Measurements from ENCODE around the gene RHOT1.

Gene RHOT1

DNA sequence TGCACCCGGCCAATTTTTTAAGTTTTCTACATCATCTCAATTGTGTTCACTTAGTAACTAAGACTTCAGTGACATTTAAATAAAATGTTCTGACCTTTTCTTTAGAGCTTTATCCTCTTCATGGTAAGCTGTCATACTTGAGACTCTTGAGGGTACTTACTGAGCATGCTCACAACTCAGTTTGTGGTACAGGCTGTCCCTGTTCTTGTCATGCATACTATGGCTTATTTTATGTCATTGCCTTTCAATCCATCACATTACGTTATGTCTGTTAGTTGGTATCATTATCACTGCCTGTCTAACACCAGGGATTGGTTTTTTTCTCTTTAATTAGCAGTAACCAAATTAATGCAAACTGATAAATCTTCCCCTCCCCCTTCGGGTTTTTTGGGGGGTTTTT lies 81.4 kb downstream of the RHOT1 start:
- peaks cover 4% of the 10 kb centered on the region for H3K4me1 Mint-ChIP-seq
- H3K27me3 Mint-ChIP-seq, result no peaks in the 10 kb centered on the region
- DNase-seq (ENCODE audit: low spot score in 2 of 2) (no peak), ATAC-seq (replicated peaks; ENCODE audit: extremely low read depth, poor library complexity, severe bottlenecking) (no peak)
- H3K4me3 Mint-ChIP-seq, result no peak overlapping the region
- H3K9me3 Mint-ChIP-seq, result no peaks in the 10 kb centered on the region
- H3K36me3 Mint-ChIP-seq (ENCODE audit: insufficient read depth), result peaks cover 4% of the 10 kb centered on the region
- peak overlapping the region; percentile 51 for H3K27ac Mint-ChIP-seq (ENCODE audit: low read depth)

DNA sequence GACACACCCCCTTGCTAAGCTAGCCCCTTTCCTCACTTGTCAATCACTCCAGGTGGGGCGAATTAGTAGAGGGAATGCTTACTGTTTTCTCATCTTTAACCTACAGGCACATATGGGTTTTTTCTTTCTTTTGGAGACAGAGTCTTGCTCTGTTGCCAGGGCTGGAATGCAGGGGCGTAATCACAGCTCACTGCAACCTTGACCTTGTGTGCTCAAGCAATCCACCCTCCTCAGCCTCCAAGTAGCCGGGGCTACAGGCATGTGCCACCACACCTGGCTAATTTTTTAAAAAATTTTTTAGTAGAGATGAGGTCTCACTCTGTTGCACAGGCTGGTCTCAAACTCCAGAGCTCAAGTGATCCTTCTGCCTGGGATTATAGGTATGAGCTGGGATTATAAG lies 84.6 kb downstream of the RHOT1 start:
- no peak for ATAC-seq (replicated peaks; ENCODE audit: extremely low read depth, poor library complexity, severe bottlenecking)
- Mint-ChIP-seq H3K27ac (ENCODE audit: low read depth) (no peak overlapping the region), H3K27me3 (no peaks in the 10 kb centered on the region), H3K36me3 (ENCODE audit: insufficient read depth) (peaks cover 4% of the 10 kb centered on the region), H3K4me3 (no peak overlapping the region), H3K4me1 (peaks cover 6% of the 10 kb centered on the region), H3K9me3 (no peaks in the 10 kb centered on the region)
- DNase-seq (ENCODE audit: low spot score in 2 of 2), result no peak

DNA sequence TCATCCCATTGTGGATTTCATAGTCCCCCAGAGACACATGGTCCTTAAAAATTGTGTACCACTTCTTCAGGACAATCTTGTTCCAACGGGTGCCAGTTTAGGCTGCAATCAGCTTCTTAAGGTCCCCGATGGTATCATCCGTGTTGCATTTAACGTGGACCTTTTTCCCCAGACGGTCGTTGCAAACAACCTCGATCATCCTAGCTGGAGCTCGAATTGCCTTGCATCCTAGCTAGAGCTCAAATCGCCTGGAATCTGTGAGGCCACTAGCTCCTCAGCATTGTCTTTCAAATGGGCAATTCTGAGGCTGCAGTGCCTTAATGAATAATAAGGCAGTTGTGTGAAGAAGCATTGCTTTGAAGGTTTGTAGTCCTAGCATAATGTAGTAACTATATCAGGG lies 85.6 kb downstream of the RHOT1 start:
- Mint-ChIP-seq H3K27me3 (no peaks in the 10 kb centered on the region), H3K9me3 (no peaks in the 10 kb centered on the region), H3K36me3 (ENCODE audit: insufficient read depth) (peaks cover 4% of the 10 kb centered on the region), H3K4me3 (no peak overlapping the region), H3K27ac (ENCODE audit: low read depth) (no peak overlapping the region), H3K4me1 (peaks cover 10% of the 10 kb centered on the region)
- no peak for ATAC-seq (replicated peaks; ENCODE audit: extremely low read depth, poor library complexity, severe bottlenecking)
- DNase-seq (ENCODE audit: low spot score in 2 of 2), result no peak

DNA sequence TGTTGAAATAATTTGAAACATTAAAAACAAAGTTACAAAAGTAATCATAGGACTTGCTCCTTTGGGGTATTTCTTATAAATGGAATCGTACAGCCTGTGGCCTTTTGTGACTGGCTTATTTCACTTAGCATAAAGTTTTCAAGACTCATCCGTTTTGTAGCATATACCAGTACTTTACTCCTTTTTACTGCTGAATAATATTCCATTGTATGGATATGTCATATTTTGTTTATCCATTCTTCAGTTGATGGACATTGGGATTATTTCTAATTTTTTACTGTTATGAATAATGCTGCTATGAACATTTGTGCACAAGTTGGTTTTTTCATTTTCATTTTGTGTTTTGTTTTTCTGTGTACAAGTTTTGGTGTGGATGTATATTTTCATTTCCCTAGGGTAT lies 93.3 kb downstream of the RHOT1 start:
- Mint-ChIP-seq H3K36me3 (ENCODE audit: insufficient read depth) (no peaks in the 10 kb centered on the region), H3K9me3 (no peaks in the 10 kb centered on the region), H3K4me3 (no peak overlapping the region), H3K27me3 (no peaks in the 10 kb centered on the region), H3K4me1 (peaks cover 11% of the 10 kb centered on the region), H3K27ac (ENCODE audit: low read depth) (no peak overlapping the region)
- ATAC-seq (replicated peaks; ENCODE audit: extremely low read depth, poor library complexity, severe bottlenecking), result no peak
- no peak for DNase-seq (ENCODE audit: low spot score in 2 of 2)

DNA sequence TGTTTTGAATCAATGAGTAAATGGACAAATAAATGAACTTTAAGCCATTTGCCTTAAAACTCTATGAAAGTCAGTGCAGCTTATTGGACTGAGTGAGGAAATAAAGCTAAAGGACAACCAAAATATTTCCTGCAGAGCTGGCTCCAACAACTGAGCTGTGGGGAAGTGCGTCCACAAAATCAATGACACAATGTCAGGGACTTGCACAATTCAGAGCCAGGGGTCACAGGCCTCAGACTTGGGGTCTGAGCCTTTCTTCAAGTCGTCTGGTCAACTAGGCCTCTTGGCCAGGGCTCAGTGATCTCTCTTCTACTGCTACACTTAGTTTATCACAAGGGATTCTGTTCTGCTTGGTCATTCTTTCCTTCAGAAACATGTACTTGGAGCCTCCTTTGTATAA lies 97.2 kb downstream of the RHOT1 start:
- Mint-ChIP-seq H3K27me3 (no peaks in the 10 kb centered on the region), H3K4me1 (no peaks in the 10 kb centered on the region), H3K9me3 (no peaks in the 10 kb centered on the region), H3K27ac (ENCODE audit: low read depth) (no peak overlapping the region), H3K36me3 (ENCODE audit: insufficient read depth) (peaks cover 2% of the 10 kb centered on the region), H3K4me3 (no peak overlapping the region)
- no peak for DNase-seq (ENCODE audit: low spot score in 2 of 2)
- ATAC-seq (replicated peaks; ENCODE audit: extremely low read depth, poor library complexity, severe bottlenecking), result no peak

DNA sequence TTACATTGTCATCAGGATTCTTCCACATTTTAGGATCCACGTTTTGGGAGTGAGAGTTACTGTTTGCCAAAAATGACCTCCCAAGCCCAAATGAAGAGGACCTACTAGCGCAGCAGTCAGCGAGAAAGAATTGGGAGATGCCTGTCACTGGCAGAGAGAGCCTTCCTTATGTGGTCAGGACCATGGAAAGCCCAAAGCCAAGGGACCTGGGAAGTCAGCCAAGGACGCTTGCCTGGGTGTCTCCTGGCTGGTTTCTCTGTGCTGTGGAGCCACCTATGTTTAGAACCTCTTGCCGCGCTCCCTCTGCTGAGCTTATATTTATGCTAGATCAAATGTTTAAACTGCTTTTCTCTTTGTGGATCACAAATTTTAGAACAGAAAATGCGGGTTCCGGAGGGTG lies 98.4 kb downstream of the RHOT1 start:
- Mint-ChIP-seq H3K27me3 (no peaks in the 10 kb centered on the region), H3K4me3 (no peak overlapping the region), H3K9me3 (no peaks in the 10 kb centered on the region), H3K4me1 (no peaks in the 10 kb centered on the region), H3K36me3 (ENCODE audit: insufficient read depth) (peaks cover 2% of the 10 kb centered on the region), H3K27ac (ENCODE audit: low read depth) (no peak overlapping the region)
- ATAC-seq (replicated peaks; ENCODE audit: extremely low read depth, poor library complexity, severe bottlenecking) (no peak), DNase-seq (ENCODE audit: low spot score in 2 of 2) (no peak)

DNA sequence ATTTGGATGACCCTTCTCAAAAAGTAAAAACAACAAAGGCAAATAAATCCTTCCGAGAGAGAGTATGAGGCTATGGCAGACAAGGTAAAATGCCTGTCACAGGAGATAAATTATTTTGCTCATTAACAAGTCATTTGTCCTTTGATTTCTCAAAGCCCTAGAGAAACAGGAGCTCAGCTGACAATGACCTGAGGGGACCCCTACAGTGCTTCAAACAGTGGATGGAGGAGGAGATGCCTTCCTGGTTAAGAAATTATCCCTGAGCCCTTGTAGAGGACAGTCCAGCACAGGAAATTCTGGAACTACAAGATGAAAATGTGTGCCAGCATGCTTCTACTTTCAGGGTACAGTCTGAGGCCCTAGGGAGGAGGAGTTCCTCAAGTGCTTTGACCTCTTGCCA lies 99.3 kb downstream of the RHOT1 start:
- Mint-ChIP-seq H3K4me3 (no peak overlapping the region), H3K27me3 (no peaks in the 10 kb centered on the region), H3K4me1 (no peaks in the 10 kb centered on the region), H3K27ac (ENCODE audit: low read depth) (no peak overlapping the region), H3K36me3 (ENCODE audit: insufficient read depth) (peaks cover 2% of the 10 kb centered on the region), H3K9me3 (no peaks in the 10 kb centered on the region)
- ATAC-seq (replicated peaks; ENCODE audit: extremely low read depth, poor library complexity, severe bottlenecking) (no peak), DNase-seq (ENCODE audit: low spot score in 2 of 2) (no peak)

DNA sequence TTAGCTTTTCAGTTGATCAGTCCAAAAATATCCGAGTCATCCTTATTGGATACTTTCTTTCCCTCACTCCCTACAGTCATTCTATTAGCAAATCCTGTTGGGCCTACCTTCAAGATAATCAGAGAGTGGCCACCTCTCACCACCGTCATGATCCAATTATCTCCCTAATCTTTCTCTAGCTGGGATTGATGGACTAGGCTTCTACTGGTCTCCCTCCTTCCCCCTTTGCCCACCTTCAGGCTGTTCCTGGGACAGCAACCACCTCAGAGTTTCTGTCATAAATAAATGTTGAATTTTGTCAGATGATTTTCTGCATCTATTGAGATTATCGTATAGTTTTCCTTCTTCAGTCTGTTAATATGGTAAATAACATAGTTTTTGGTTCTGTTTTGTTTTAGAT lies 107.2 kb downstream of the RHOT1 start:
- no peaks in the 10 kb centered on the region for H3K9me3 Mint-ChIP-seq
- H3K27me3 Mint-ChIP-seq, result no peaks in the 10 kb centered on the region
- no peaks in the 10 kb centered on the region for H3K4me1 Mint-ChIP-seq
- H3K4me3 Mint-ChIP-seq, result no peak overlapping the region
- DNase-seq (ENCODE audit: low spot score in 2 of 2) (no peak), ATAC-seq (replicated peaks; ENCODE audit: extremely low read depth, poor library complexity, severe bottlenecking) (no peak)
- no peaks in the 10 kb centered on the region for H3K36me3 Mint-ChIP-seq (ENCODE audit: insufficient read depth)
- H3K27ac Mint-ChIP-seq (ENCODE audit: low read depth), result no peak overlapping the region

DNA sequence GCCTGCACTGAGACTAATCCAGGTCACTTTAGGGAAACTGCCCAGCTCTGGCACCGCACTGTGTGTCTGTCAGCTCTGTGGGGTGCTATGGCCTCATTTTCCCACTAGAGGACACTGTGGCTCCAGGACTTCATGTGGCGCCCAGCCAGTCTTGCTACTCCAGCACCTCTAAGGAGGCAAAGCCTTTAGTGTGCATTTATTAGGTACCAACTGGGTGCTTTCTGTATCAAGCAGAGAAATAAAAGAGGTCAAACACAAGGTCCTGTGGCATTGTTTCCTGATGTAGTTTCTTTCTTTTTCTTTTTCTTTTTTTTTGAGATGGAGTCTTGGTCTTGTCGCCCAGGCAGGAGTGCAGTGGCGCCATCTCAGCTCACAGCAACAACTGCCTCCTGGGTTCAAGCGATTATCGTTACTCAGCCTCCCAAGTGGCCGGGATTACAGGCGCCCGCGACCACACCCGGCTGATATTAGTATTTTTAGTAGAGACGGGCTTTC lies 110.9 kb downstream of the RHOT1 start:
- Mint-ChIP-seq H3K36me3 (ENCODE audit: insufficient read depth) (peaks cover 2% of the 10 kb centered on the region), H3K27me3 (no peaks in the 10 kb centered on the region), H3K4me1 (no peaks in the 10 kb centered on the region), H3K4me3 (no peak overlapping the region), H3K9me3 (no peaks in the 10 kb centered on the region), H3K27ac (ENCODE audit: low read depth) (no peak overlapping the region)
- ATAC-seq (replicated peaks; ENCODE audit: extremely low read depth, poor library complexity, severe bottlenecking) (peak; percentile 82), DNase-seq (ENCODE audit: low spot score in 2 of 2) (peak in 1 of 2 donors; percentile 40)

DNA sequence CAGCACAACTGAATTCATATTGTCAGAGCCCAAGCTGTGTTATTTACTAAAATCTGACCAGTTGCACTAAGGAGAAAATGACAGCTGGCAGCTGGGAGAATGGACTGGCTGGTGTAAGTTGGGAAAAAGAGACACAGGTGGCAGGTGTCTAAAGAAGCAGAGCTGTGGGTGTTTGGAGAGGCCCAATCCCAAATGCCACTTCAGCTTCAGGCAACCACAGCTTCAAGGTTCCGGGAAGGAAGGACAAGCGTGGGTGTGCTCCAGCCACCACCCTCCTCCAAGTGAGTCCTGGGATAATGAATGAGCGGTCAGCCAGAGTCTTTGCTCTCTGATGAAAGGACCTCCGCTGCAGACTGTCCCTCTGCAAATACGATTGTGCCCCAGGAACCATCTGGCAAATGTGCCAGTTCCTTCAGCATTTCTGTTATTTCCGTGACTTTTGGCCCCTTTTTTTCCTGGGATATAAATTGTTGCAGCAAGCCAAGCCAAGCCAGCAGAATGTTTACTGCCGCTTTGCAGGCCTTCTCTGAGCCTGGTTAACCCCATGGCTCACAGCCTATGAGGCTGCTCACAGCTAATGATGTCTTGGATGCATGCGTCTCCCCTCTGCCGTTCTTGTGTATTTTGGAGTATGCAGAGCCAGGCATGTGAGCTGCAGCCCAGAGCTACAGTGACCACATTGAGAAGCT lies 113.9 kb downstream of the RHOT1 start:
- Mint-ChIP-seq H3K4me1 (no peaks in the 10 kb centered on the region), H3K36me3 (ENCODE audit: insufficient read depth) (peaks cover 2% of the 10 kb centered on the region), H3K27ac (ENCODE audit: low read depth) (no peak overlapping the region), H3K4me3 (no peak overlapping the region), H3K9me3 (no peaks in the 10 kb centered on the region), H3K27me3 (no peaks in the 10 kb centered on the region)
- DNase-seq (ENCODE audit: low spot score in 2 of 2), result no peak
- no peak for ATAC-seq (replicated peaks; ENCODE audit: extremely low read depth, poor library complexity, severe bottlenecking)

DNA sequence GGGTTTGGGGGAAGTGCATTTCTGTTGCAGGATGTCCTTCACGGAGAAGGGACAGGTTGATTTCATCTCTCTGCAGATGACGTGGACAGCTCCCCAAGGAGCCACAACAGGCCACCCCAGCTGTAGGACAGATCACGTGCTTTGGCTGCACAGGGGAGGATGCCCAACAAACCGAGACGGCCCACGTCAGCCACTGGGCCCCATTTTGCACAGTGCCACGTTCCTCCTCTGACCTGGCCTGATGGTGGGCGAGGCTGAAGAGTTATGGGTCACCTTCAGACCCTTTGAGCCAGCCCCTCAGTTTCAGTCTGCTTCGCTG lies 114.4 kb downstream of the RHOT1 start:
- DNase-seq (ENCODE audit: low spot score in 2 of 2), result no peak
- Mint-ChIP-seq H3K36me3 (ENCODE audit: insufficient read depth) (peaks cover 2% of the 10 kb centered on the region), H3K27me3 (no peaks in the 10 kb centered on the region), H3K4me3 (no peak overlapping the region), H3K27ac (ENCODE audit: low read depth) (no peak overlapping the region), H3K9me3 (no peaks in the 10 kb centered on the region), H3K4me1 (no peaks in the 10 kb centered on the region)
- ATAC-seq (replicated peaks; ENCODE audit: extremely low read depth, poor library complexity, severe bottlenecking), result no peak

DNA sequence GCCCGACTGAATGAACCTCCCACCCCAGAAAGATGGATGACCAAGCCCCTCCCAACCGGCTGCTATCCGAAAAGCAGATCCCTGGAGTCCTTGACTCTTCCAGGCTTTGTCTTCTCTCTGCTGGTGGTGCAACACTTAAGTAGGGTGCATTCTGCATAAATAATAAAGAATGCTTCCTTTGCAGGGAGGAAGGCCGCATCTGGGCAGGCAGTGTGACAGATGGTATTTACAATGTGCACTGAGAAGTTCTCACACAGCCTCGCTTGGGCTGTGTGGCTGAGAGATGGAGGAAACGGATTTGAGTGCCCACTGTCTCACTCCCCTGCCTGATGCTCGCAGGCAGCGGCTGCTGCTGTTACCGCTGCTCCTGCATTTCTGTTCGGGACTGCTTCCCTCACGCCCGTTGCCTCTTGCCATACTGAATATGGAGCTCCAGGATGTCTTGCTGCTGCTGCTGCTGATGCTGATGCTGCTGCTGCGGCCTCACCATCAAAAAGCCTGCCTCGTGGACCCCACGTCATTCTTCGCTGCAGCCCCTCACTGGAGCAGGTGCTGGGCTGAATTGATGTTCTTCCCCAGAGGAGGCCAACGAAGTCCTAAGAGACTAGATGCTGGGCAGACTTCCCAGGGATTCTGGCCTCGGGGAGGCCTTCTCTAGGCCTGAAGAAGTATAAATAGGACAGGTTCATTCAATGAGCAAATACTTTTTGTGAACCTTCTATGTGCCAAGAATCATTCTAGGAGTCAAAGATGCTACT lies 116.3 kb downstream of the RHOT1 start:
- Mint-ChIP-seq H3K36me3 (ENCODE audit: insufficient read depth) (peaks cover 2% of the 10 kb centered on the region), H3K4me1 (no peaks in the 10 kb centered on the region), H3K9me3 (no peaks in the 10 kb centered on the region), H3K4me3 (no peak overlapping the region), H3K27ac (ENCODE audit: low read depth) (no peak overlapping the region), H3K27me3 (peaks cover 2% of the 10 kb centered on the region)
- ATAC-seq (replicated peaks; ENCODE audit: extremely low read depth, poor library complexity, severe bottlenecking) (no peak), DNase-seq (ENCODE audit: low spot score in 2 of 2) (no peak)

DNA sequence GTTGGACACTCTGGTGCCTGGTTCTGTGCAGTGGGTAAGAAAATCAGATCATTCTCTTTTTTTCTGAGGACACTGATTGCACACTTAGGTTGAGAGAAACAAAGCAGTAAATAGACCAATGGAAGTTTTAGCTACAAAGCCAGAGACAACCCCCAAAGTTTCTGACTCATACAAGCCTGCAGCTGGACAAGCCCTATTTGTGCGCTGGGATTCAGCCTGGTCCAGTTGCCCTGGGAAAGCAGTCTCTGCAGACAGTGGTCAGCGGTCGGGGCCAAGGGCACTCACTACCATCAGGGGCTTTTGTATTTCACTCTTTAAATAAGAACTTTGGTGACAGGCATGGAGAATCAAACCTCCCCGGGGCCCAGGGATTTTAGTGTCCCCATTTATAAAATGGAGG lies 117.3 kb downstream of the RHOT1 start:
- H3K27me3 Mint-ChIP-seq, result peaks cover 12% of the 10 kb centered on the region
- H3K4me3 Mint-ChIP-seq, result no peak overlapping the region

More for the DNA sequence above, 117.3 kb downstream of the RHOT1 start:
- ATAC-seq (replicated peaks; ENCODE audit: extremely low read depth, poor library complexity, severe bottlenecking), result no peak
- Mint-ChIP-seq H3K4me1 (no peaks in the 10 kb centered on the region), H3K27ac (ENCODE audit: low read depth) (no peak overlapping the region), H3K36me3 (ENCODE audit: insufficient read depth) (peaks cover 3% of the 10 kb centered on the region), H3K9me3 (no peaks in the 10 kb centered on the region)
- no peak for DNase-seq (ENCODE audit: low spot score in 2 of 2)
